ENCODE data around the gene ABCC3.

ABCC3 gene

GRCh38 chr17:50605429-50605828 lies 29.3 kb upstream of the ABCC3 start:
- DNase-seq, result no peak

GRCh38 chr17:50607522-50608175 lies 27.0 kb upstream of the ABCC3 start:
- DNase-seq, result no peak

DNA sequence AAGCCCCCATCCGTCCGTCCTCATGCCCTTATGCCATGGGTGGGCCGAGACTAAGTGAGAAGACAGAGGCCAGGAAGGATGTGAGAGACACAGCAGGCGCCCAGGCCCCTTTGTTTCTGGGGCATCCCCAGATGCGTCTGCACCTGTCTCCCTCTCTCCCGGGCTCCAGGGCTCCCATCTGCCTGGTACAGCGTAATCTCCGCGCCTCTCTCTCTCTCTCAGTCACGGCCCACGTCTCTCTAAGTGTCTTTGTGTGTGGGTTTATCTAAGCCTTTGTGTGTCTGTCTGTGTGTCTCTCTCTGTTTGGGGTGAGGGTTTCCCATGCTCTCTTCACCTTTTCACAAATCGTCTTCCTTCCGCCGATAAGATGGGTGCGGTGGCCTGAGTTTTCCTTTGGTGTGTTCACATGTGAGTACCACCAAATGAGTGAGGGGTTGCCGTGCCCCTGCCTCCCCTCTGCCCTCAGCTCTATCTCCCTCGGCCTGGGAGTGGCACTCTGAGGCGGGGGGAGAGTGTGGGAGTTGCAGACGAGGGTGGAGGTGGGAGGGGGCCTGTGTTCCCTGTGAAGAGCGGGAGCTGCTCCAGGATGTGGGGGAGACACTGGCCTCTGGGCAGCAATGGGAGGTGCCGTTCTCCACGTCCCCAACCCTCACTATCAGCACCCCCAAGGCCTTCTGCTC lies 25.8 kb upstream of the ABCC3 start:
- no peak for DNase-seq

- no peak for DNase-seq
Observed at GRCh38 chr17:50609380-50610074, 25.2 kb upstream of the ABCC3 start.

DNA sequence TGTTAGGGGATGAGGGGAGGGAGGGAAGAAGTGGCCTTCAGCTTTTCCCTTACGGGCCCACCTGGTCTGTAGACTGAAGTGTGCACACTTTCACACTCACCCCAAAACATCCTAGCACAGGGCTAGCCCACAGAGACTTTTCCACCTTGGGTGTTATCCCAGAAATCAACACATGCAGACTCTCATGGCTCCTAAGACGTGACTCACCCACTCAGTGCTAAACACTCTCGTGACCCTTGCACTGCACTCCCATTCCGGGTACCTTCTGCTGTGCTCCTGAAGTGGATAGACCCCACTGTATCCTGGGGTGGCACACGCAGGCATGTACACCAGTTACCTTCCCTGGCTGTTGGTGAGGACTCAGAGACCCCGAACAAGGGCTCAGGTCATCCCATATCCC lies 23.0 kb upstream of the ABCC3 start:
- no peak for DNase-seq

- DNase-seq, result no peak
Observed at GRCh38 chr17:50612281-50612680, 22.4 kb upstream of the ABCC3 start.

DNA sequence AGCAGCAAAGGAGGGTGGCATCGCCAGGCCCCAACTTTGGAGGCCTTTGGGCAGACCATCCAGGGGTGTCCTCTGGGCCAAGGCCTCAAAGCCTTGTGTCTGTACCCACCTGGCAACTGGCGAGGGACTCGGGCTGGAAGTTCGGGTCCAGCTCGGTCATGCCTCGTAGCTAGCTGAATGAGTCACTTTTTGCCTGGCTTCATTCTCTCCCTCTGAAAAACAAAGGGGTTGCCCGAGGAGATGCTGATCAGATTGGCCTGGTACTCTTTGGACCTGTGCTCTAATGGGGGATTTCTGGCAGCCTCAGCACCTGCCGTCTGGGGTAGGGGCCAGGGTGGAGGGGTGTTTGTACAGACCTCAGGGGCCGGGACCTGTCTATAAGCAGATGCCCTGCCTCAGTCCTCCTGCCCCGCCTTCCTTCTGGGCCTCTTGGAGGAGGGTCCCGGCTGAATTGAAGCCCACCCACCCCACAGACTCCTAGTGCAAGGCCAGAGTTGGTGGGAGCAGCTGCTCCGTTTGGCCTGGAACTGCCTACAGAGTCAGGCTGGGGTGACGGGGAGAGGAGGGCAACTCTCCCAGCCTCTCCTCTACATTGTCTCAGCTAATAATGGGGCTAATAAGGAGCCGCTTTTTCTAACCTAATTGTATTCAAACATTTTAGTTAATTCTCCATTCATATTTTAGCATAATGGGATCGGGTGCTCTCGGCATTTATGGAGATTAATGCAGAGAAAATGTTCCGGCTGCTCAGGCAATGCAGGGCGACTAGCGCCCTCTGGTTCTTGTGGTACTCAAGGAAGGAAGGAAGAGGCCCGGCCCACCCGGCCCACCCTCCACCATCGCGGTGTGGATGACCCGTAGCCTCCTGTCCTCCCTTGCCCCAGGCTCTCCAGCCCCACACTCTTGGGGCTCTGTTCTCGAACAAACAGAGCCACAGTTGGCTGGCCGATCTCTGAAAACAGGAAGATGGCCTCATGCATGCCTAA lies 21.4 kb upstream of the ABCC3 start:
- DNase-seq, result no peak

- no peak for DNase-seq
Observed at GRCh38 chr17:50614471-50615051, 20.1 kb upstream of the ABCC3 start.

GRCh38 chr17:50615828-50616227 lies 18.9 kb upstream of the ABCC3 start:
- no peak for DNase-seq

GRCh38 chr17:50618300-50618699 lies 16.4 kb upstream of the ABCC3 start:
- no peak for DNase-seq

DNA sequence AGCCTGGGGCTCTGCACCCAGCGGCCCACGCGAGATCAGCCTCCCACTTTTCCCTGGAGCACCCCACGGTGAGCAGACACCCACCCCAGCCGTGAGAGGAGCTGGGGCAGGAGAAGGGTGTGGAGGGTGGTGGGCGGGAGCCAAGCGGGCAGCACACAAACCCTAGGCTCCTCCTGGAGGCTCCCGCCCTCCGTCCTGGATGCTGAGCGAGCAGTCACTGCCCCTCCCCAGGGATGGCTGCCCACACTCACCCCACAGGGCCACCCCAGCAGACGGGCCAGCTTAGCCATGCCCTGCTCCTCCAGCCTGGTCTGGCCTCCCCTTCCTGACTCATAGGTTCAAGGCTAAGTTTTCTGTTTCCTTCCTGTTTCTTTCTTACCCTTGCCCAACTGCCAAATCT lies 15.7 kb upstream of the ABCC3 start:
- no peak for DNase-seq

GRCh38 chr17:50619489-50619888 lies 15.2 kb upstream of the ABCC3 start:
- DNase-seq, result no peak

DNA sequence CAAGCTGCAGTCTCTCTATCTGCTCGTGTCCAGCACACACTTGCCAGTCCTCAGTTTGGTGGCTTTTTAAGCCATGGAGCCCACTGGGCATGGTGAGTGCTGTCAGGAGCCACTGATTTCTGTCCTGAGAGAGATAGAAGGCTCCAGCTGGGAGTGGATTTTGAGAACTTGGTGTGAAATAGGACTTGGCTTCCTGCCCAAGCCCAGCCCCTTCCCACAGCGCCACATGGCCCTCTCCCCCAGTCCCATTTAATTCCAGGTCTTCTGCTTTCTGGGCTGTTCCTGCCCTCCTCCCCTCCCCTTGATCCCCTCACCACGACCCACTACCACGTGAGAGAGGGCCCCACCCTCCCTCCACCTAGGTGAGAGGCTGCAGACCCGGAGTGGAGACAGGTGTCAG lies 14.4 kb upstream of the ABCC3 start:
- DNase-seq, result no peak

GRCh38 chr17:50620858-50621257 lies 13.8 kb upstream of the ABCC3 start:
- no peak for DNase-seq

- DNase-seq, result no peak
Observed at GRCh38 chr17:50621574-50622031, 13.1 kb upstream of the ABCC3 start.

- no peak for DNase-seq
Observed at GRCh38 chr17:50624321-50624934, 10.3 kb upstream of the ABCC3 start.

DNA sequence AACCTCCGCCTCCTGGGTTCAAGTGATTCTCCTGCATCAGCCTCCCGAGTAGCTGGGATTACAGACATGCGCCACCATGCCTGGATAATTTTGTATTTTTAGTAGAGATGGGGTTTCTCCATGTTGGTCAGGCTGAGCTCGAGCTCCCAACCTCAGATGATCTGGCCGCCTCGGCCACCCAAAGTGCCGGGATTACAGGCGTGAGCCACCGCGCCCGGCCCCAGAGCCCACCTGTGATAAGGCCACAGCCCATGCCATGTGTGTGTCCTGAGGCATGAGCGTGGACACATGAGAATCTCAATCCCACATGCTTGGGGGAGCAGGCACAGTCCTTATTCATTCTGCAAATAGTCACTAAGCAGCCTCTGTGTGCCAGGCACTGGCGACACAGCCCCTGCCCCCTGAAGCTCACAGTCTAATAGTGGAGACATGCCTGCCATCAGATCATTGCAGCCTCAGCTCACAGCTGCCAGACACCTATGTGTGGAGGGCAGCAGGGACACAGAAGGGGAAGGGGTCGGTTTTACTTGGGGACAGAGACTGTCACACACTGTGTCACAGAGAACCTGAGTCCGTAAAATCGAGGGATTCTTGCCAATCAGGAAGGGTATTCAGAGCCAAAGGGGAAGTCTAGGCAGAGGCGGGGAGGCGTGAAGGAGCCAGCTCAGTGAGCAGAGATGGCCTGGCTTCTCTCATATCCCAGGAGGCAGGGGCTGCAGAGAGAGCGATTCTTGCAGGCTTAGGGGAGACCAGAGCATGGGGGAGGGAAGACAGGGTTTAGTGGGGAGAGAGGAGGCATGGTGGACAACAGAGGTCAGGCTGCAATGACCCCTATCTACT lies 9.4 kb upstream of the ABCC3 start:
- DNase-seq, result no peak

DNA sequence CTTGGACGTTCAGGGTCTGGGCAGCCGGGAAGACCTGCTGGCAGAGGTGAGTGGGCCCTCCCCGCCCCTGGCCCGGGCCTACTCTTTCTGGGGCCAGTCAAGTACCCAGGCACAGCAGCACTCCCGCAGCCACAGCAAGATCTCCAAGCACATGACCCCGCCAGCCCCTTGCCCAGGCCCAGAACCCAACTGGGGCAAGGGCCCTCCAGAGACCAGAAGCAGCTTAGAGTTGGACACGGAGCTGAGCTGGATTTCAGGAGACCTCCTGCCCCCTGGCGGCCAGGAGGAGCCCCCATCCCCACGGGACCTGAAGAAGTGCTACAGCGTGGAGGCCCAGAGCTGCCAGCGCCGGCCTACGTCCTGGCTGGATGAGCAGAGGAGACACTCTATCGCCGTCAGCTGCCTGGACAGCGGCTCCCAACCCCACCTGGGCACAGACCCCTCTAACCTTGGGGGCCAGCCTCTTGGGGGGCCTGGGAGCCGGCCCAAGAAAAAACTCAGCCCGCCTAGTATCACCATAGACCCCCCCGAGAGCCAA lies 8.6 kb upstream of the ABCC3 start:
- peak; percentile 74 for DNase-seq

DNA sequence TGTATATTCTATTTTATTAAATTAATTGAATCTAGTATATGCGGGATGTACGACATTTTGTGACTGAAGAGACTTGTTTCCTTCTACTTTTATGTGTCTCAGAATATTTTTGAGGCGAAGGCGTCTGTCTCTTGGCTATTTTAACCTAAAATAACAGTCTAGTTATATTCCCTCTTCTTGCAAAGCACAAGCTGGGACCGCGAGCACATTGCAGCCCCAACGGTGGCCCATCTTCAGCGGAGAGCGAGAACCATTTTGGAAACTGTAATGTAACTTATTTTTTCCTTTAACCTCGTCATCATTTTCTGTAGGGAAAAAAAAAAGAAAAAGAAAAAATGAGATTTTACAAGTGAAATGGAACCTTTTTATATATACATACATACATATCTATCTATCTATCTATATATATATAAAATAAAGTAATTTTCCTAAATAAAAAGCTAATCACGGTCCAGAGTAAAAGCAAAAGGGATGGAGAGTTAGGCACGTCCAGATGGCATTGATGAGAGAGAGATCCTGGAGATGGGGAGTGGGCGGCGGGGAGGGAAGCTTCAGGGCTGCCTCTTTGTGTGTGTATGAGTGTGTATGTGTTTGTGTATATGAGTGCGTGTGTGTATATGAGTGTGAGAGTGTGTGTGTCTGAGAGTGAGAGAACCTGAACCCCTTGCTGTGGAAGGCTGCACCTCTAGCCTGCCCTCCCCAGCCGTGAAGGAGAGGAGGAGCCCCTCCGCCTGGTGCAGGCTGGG lies 7.5 kb upstream of the ABCC3 start:
- DNase-seq, result no peak

All from right forelimb (tissue), 1 donor.